PC-3 (cell line): ENCODE data around the gene TLE3.

Experiments used
- CTCF ChIP-seq: fragments of 300-600 bp; sonication (generic); conservative IDR thresholded peaks from 2 replicates; pipeline ENCODE4 v1.5.1; 2017; ENCODE audit warnings: antibody characterized with exemption, low read depth, mild to moderate bottlenecking, low read length
- EZH2 ChIP-seq: fragments of 300-600 bp; sonication (generic); IDR thresholded peaks from one replicate; pipeline ENCODE4 v1.6.1; 2017; ENCODE audit warnings: antibody characterized with exemption, mild to moderate bottlenecking, low read length; ENCODE audit not compliant: unreplicated experiment
- EZH2phosphoT487 ChIP-seq: fragments of 300-600 bp; sonication (generic); IDR thresholded peaks from 2 replicates; pipeline ENCODE4 v1.6.1; 2018; ENCODE audit warnings: mild to moderate bottlenecking, antibody characterized with exemption, low read length, borderline replicate concordance

GRCh38 chr15:70142322-70143191 lies 44.8 kb upstream of the TLE3 start:
- TF ChIP-seq CTCF: no peak
- TF ChIP-seq EZH2: no peak
- no peak for TF ChIP-seq EZH2phosphoT487
